ENCODE results near the gene ADAMTS2. TPM values are rescaled to one million over a fixed set of nuclear protein-coding genes. Genes with fewer than 3 reads are reported as not detected.

Gene ADAMTS2
- total RNA-seq, 1 donor from 2014 or later: 7.7 TPM

- Mint-ChIP-seq H3K27ac (no peak overlapping the region), H3K27me3 (no peaks in the 10 kb centered on the region), H3K9me3 (no peaks in the 10 kb centered on the region), H3K4me3 (no peak overlapping the region), H3K4me1 (ENCODE audit: unreplicated experiment) (peaks cover 15% of the 10 kb centered on the region), H3K36me3 (no peaks in the 10 kb centered on the region)
- TF ChIP-seq, protein P1, sequence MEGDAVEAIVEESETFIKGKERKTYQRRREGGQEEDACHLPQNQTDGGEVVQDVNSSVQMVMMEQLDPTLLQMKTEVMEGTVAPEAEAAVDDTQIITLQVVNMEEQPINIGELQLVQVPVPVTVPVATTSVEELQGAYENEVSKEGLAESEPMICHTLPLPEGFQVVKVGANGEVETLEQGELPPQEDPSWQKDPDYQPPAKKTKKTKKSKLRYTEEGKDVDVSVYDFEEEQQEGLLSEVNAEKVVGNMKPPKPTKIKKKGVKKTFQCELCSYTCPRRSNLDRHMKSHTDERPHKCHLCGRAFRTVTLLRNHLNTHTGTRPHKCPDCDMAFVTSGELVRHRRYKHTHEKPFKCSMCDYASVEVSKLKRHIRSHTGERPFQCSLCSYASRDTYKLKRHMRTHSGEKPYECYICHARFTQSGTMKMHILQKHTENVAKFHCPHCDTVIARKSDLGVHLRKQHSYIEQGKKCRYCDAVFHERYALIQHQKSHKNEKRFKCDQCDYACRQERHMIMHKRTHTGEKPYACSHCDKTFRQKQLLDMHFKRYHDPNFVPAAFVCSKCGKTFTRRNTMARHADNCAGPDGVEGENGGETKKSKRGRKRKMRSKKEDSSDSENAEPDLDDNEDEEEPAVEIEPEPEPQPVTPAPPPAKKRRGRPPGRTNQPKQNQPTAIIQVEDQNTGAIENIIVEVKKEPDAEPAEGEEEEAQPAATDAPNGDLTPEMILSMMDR (conservative IDR thresholded peaks at IDR 0.05): no peak
- no peak for DNase-seq (ENCODE audit: extremely low spot score, unreplicated experiment)
These were observed 205.0 kb downstream of the ADAMTS2 start for GRCh38 chr5:179140293-179140692.

DNA sequence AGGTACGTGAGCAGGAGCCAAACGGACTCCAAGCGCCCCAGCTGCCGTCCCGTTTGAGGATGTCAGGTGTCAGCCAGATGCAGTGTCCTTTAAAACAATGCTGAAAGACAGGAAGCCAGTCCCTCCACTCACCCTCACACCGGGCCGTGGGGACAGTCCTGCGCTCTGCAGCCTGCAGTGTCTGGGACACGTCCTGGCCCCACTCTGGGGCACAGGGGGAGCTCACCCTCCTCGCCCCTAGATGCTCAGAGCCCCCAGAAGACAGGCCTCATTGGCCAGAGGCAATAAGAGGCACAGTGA lies 205.4 kb downstream of the ADAMTS2 start:
- H3K9me3 Mint-ChIP-seq: no peaks in the 10 kb centered on the region
- peaks cover 15% of the 10 kb centered on the region for H3K4me1 Mint-ChIP-seq (ENCODE audit: unreplicated experiment)
- H3K27me3 Mint-ChIP-seq: no peaks in the 10 kb centered on the region
- H3K27ac Mint-ChIP-seq: no peak overlapping the region
- H3K4me3 Mint-ChIP-seq: no peak overlapping the region
- H3K36me3 Mint-ChIP-seq: no peaks in the 10 kb centered on the region
- DNase-seq (ENCODE audit: extremely low spot score, unreplicated experiment): no peak
- TF ChIP-seq, protein P1 (conservative IDR thresholded peaks at IDR 0.05): no peak

DNA sequence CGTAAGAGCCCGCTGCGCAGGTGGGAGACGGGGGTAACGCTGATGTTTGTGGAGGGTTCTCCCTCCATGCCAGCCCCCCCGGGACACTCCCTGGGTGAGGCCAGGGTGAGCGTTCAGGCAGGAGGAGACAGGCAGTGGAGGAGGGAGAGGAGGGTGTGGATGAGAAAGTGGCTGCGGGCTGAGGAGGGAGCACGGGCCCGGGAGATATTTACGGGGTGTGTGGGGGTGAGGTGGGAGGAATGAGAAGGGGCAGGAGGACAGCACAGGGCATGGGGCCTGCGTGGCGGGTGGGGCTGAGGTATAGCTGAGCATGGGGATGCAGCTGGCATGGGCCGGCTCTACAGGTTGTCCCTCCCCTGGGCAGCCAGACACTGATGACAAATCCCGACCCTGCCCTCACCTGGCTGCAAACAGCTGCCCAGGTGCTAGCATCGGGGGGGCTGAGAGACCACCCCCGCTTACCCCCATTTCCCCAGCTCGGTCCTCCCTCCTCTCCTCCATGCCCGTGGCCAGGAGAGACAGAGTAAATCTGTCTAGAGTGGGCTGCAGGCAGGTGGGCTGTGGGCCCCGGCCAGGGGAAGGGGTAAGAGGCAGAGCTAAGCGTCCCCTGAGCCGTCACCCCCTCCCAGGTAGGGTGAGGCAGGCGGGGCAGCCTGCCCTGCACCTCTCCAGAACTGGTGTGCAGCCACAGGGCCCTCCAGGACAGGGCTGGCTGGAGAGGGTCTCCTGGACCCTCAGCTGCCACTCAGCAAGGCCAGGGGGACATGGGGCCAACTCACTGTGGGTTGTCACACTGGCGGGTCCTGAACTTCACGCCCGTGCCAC lies 205.9 kb downstream of the ADAMTS2 start:
- TF ChIP-seq, protein P1 (conservative IDR thresholded peaks at IDR 0.05): no peak
- peaks cover 15% of the 10 kb centered on the region for H3K4me1 Mint-ChIP-seq (ENCODE audit: unreplicated experiment)
- H3K27ac Mint-ChIP-seq: no peak overlapping the region
- no peaks in the 10 kb centered on the region for H3K9me3 Mint-ChIP-seq
- no peaks in the 10 kb centered on the region for H3K36me3 Mint-ChIP-seq
- no peak for DNase-seq (ENCODE audit: extremely low spot score, unreplicated experiment)
- H3K27me3 Mint-ChIP-seq: no peaks in the 10 kb centered on the region
- no peak overlapping the region for H3K4me3 Mint-ChIP-seq

DNA sequence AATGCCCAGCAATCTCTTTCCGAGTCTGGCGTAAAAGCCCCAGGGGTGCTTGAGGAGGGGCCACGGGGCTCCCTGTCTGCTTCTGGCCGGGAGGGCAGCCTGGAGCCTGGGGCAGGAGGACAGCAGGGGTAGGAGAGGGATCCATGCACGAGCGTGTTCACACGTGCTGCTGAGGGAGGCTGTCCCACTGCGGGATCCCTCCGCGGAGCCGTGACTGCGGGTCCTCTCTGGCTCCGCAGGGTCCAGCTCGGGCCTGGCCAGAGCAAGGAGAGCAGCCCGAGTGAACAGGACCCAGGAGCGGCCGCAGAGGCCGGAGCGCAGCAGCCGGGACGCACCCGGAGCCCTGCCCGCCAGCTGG lies 206.7 kb downstream of the ADAMTS2 start:
- no peak for DNase-seq (ENCODE audit: extremely low spot score, unreplicated experiment)
- Mint-ChIP-seq H3K4me1 (ENCODE audit: unreplicated experiment) (peaks cover 15% of the 10 kb centered on the region), H3K27ac (no peak overlapping the region), H3K27me3 (no peaks in the 10 kb centered on the region), H3K36me3 (no peaks in the 10 kb centered on the region), H3K4me3 (no peak overlapping the region), H3K9me3 (no peaks in the 10 kb centered on the region)
- TF ChIP-seq, protein P1 (conservative IDR thresholded peaks at IDR 0.05): no peak

- TF ChIP-seq, protein P1 (conservative IDR thresholded peaks at IDR 0.05): no peak
- Mint-ChIP-seq H3K9me3 (no peaks in the 10 kb centered on the region), H3K27ac (no peak overlapping the region), H3K4me3 (no peak overlapping the region), H3K36me3 (no peaks in the 10 kb centered on the region), H3K27me3 (no peaks in the 10 kb centered on the region), H3K4me1 (ENCODE audit: unreplicated experiment) (peaks cover 15% of the 10 kb centered on the region)
- no peak for DNase-seq (ENCODE audit: extremely low spot score, unreplicated experiment)
These were observed 207.4 kb downstream of the ADAMTS2 start for GRCh38 chr5:179137643-179138567.
